IMR-90 (cell line): ENCODE results near the gene ZFYVE21.

ENCODE experiments used
- CHD1 ChIP-seq: IDR thresholded peaks from 2 replicates; pipeline ENCODE4 v1.6.1; 2012; ENCODE audit warnings: low read depth, low read length, improper control_type of control experiment
- CTCF ChIP-seq: conservative IDR thresholded peaks from 2 replicates; pipeline ENCODE4 v1.5.1; 2012; ENCODE audit warnings: mild to moderate bottlenecking, low read depth, low read length, improper control_type of control experiment
- MAFK ChIP-seq: IDR thresholded peaks from 2 replicates; pipeline ENCODE4 v1.6.1; 2012; ENCODE audit warnings: low read depth, low read length, improper control_type of control experiment
- MAZ ChIP-seq: IDR thresholded peaks from 2 replicates; pipeline ENCODE4 v1.6.1; 2012; ENCODE audit warnings: low read depth, mild to moderate bottlenecking, low read length, improper control_type of control experiment, moderate library complexity, borderline replicate concordance
- POLR2A ChIP-seq: IDR thresholded peaks from 2 replicates; pipeline ENCODE4 v1.6.1; 2012; ENCODE audit warnings: mild to moderate bottlenecking, low read depth, low read length
- RAD21 ChIP-seq: IDR thresholded peaks from 2 replicates; pipeline ENCODE4 v1.6.1; 2012; ENCODE audit warnings: low read length, improper control_type of control experiment
- RCOR1 ChIP-seq: IDR thresholded peaks from 2 replicates; pipeline ENCODE4 v1.6.1; 2012; ENCODE audit warnings: mild to moderate bottlenecking, low read length, improper control_type of control experiment; ENCODE audit not compliant: insufficient replicate concordance
- SMC3 ChIP-seq: fragments of 150-350 bp; IDR thresholded peaks from 2 replicates; pipeline ENCODE4 v1.6.1; 2016; ENCODE audit warnings: low read depth, mild to moderate bottlenecking, antibody characterized with exemption, low read length, moderate library complexity
- USF2 ChIP-seq: fragments of 150-350 bp; IDR thresholded peaks from 2 replicates; pipeline ENCODE4 v1.6.1; 2017; ENCODE audit warnings: mild to moderate bottlenecking, antibody characterized with exemption, low read length, low read depth

GRCh38 chr14:103697603-103698379, 17.8 kb upstream of the ZFYVE21 start:
- no peak for TF ChIP-seq POLR2A
- no peak for TF ChIP-seq CTCF
- TF ChIP-seq MAFK, result no peak
- no peak for TF ChIP-seq CHD1
- TF ChIP-seq USF2, result no peak
- no peak for TF ChIP-seq RCOR1
- TF ChIP-seq SMC3, result no peak
- no peak for TF ChIP-seq RAD21
- TF ChIP-seq MAZ, result no peak
